Measurements from ENCODE around the gene NCKIPSD.

NCKIPSD gene

GRCh38 chr3:48682786-48683185 is 2.9 kb downstream of the NCKIPSD start:
- Histone ChIP-seq H3K36me3 (ENCODE audit: control insufficient read depth, insufficient read depth, low read length) (peaks cover 25% of the 10 kb centered on the region), H3K4me3 (replicated peaks; ENCODE audit: low read depth, low read length) (no peak overlapping the region), H3K27me3 (replicated peaks; ENCODE audit: control insufficient read depth, insufficient read depth, low read length) (no peaks in the 10 kb centered on the region)
- no peak for TF ChIP-seq CTCF (IDR thresholded peaks at IDR 0.05; ENCODE audit: insufficient read depth, low read length, poor library complexity, severe bottlenecking)
- DNase-seq (ENCODE audit: extremely low read depth, insufficient read length): no peak

GRCh38 chr3:48681974-48682610 is 3.6 kb downstream of the NCKIPSD start:
- Histone ChIP-seq H3K36me3 (ENCODE audit: control insufficient read depth, insufficient read depth, low read length) (peaks cover 18% of the 10 kb centered on the region), H3K4me3 (replicated peaks; ENCODE audit: low read depth, low read length) (no peak overlapping the region), H3K27me3 (replicated peaks; ENCODE audit: control insufficient read depth, insufficient read depth, low read length) (no peaks in the 10 kb centered on the region)
- TF ChIP-seq CTCF (IDR thresholded peaks at IDR 0.05; ENCODE audit: insufficient read depth, low read length, poor library complexity, severe bottlenecking): no peak
- DNase-seq (ENCODE audit: extremely low read depth, insufficient read length): no peak

- Histone ChIP-seq H3K4me3 (replicated peaks; ENCODE audit: low read depth, low read length) (no peak overlapping the region), H3K36me3 (ENCODE audit: control insufficient read depth, insufficient read depth, low read length) (peaks cover 18% of the 10 kb centered on the region), H3K27me3 (replicated peaks; ENCODE audit: control insufficient read depth, insufficient read depth, low read length) (no peaks in the 10 kb centered on the region)
- no peak for DNase-seq (ENCODE audit: extremely low read depth, insufficient read length)
- TF ChIP-seq CTCF (IDR thresholded peaks at IDR 0.05; ENCODE audit: insufficient read depth, low read length, poor library complexity, severe bottlenecking): no peak
Observed at GRCh38 chr3:48681541-48681880, 4.2 kb downstream of the NCKIPSD start.

GRCh38 chr3:48680811-48681540 is 4.7 kb downstream of the NCKIPSD start:
- Histone ChIP-seq H3K4me3 (replicated peaks; ENCODE audit: low read depth, low read length) (no peak overlapping the region), H3K36me3 (ENCODE audit: control insufficient read depth, insufficient read depth, low read length) (peaks cover 18% of the 10 kb centered on the region), H3K27me3 (replicated peaks; ENCODE audit: control insufficient read depth, insufficient read depth, low read length) (no peaks in the 10 kb centered on the region)
- no peak for TF ChIP-seq CTCF (IDR thresholded peaks at IDR 0.05; ENCODE audit: insufficient read depth, low read length, poor library complexity, severe bottlenecking)
- DNase-seq (ENCODE audit: extremely low read depth, insufficient read length): no peak

GRCh38 chr3:48679411-48680391 is 6.0 kb downstream of the NCKIPSD start:
- no peak for DNase-seq (ENCODE audit: extremely low read depth, insufficient read length)
- no peaks in the 10 kb centered on the region for H3K27me3 ChIP-seq (replicated peaks; ENCODE audit: control insufficient read depth, insufficient read depth, low read length)
- H3K36me3 ChIP-seq (ENCODE audit: control insufficient read depth, insufficient read depth, low read length): peaks cover 21% of the 10 kb centered on the region
- TF ChIP-seq CTCF (IDR thresholded peaks at IDR 0.05; ENCODE audit: insufficient read depth, low read length, poor library complexity, severe bottlenecking): no peak
- H3K4me3 ChIP-seq (replicated peaks; ENCODE audit: low read depth, low read length): no peak overlapping the region
